NCI-H526 treated with DMSO at 0.1 percent for 48 hours (cell line): Measurements from ENCODE around the gene WDR33.
"Not testable (repeated sequence)": the region's sequence is repeated elsewhere in the genome, so short reads cannot be mapped to it uniquely, and the experiment has no call there.

Experiments used
- DNase-seq: peaks from one replicate; lab custom pipeline; 2025; lab: John Stamatoyannopoulos, UW

The WDR33 gene

GRCh38 chr2:127763776-127764175 lies 47.2 kb downstream of the WDR33 start:
- no peak for DNase-seq

GRCh38 chr2:127762846-127763245 lies 48.1 kb downstream of the WDR33 start:
- no peak for DNase-seq

- no peak for DNase-seq
Observed at GRCh38 chr2:127762441-127762840, 48.5 kb downstream of the WDR33 start.

GRCh38 chr2:127759931-127760330 lies 51.0 kb downstream of the WDR33 start:
- DNase-seq, result no peak

GRCh38 chr2:127754186-127754585 lies 56.8 kb downstream of the WDR33 start:
- DNase-seq, result no peak

- DNase-seq, result no peak
Observed at GRCh38 chr2:127753374-127753773, 57.6 kb downstream of the WDR33 start.

- DNase-seq, result not testable (repeated sequence)
Observed at GRCh38 chr2:127749537-127749936, 61.4 kb downstream of the WDR33 start.

GRCh38 chr2:127747621-127748020 lies 63.4 kb downstream of the WDR33 start:
- no peak for DNase-seq

- DNase-seq, result no peak
Observed at GRCh38 chr2:127743477-127744026, 67.4 kb downstream of the WDR33 start.

- no peak for DNase-seq
Observed at GRCh38 chr2:127740665-127741288, 70.2 kb downstream of the WDR33 start.

- DNase-seq, result no peak
Observed at GRCh38 chr2:127739800-127740199, 71.2 kb downstream of the WDR33 start.

- no peak for DNase-seq
Observed at GRCh38 chr2:127737892-127738291, 73.1 kb downstream of the WDR33 start.

- no peak for DNase-seq
Observed at GRCh38 chr2:127735537-127736399, 75.2 kb downstream of the WDR33 start.

GRCh38 chr2:127735044-127735443 lies 75.9 kb downstream of the WDR33 start:
- DNase-seq, result no peak

- no peak for DNase-seq
Observed at GRCh38 chr2:127733816-127734537, 77.0 kb downstream of the WDR33 start.

GRCh38 chr2:127733113-127733815 lies 77.7 kb downstream of the WDR33 start:
- DNase-seq, result no peak

- DNase-seq, result no peak
Observed at GRCh38 chr2:127726158-127726880, 84.7 kb downstream of the WDR33 start.

GRCh38 chr2:127722807-127723206 lies 88.2 kb downstream of the WDR33 start:
- DNase-seq, result no peak

GRCh38 chr2:127721978-127722355 lies 89.0 kb downstream of the WDR33 start:
- no peak for DNase-seq

- DNase-seq, result no peak
Observed at GRCh38 chr2:127721311-127721977, 89.5 kb downstream of the WDR33 start.
